Measurements from ENCODE around the gene TLK2.

Gene TLK2

GRCh38 chr17:62630365-62631085, 151.9 kb downstream of the TLK2 start:
- DNase-seq = no peak

- DNase-seq = no peak
Measured at GRCh38 chr17:62631086-62631935, 152.7 kb downstream of the TLK2 start.

GRCh38 chr17:62631936-62632924, 153.6 kb downstream of the TLK2 start:
- no peak for DNase-seq

GRCh38 chr17:62637809-62638208, 159.2 kb downstream of the TLK2 start:
- DNase-seq = no peak

- no peak for DNase-seq
Measured at GRCh38 chr17:62641153-62641552, 162.5 kb downstream of the TLK2 start.

DNA sequence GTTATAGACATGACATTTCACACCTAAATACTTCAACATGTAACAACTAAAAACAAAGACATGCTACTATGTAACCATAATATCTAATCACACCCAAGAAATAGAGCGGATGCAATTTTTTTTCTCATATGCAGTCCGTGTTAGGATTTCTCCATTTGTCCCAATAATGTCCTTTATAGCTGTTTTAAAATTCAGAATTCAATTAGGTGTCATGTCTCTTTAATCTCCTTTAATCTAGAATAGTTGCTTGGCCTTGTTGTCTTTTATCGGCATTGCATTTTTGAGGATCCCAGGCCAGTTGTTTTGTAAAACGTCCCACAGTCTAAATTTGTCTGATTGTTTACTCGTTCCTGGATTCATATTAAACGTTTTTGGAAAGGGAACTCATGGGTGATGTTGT, 163.3 kb downstream of the TLK2 start:
- DNase-seq = no peak

DNA sequence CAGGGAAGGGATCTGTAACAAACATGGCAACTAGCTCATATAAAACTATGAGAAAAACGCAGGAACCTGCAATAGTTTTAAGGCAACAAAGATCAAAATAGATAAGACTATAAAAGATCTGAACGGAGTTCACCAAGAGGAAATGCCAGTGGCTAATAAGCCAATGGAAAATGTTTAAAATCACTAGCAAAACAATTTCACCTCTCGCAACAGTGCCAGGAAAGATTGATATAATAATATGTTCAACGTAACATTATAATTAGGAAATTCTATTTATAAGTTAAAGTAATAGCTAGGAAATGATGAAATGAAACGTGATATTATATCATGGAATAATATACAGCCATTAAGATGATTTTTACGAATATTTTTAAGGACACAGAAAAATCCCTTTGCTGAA, 164.9 kb downstream of the TLK2 start:
- DNase-seq = no peak

GRCh38 chr17:62644487-62645173, 166.0 kb downstream of the TLK2 start:
- peak; percentile 5 for DNase-seq

DNA sequence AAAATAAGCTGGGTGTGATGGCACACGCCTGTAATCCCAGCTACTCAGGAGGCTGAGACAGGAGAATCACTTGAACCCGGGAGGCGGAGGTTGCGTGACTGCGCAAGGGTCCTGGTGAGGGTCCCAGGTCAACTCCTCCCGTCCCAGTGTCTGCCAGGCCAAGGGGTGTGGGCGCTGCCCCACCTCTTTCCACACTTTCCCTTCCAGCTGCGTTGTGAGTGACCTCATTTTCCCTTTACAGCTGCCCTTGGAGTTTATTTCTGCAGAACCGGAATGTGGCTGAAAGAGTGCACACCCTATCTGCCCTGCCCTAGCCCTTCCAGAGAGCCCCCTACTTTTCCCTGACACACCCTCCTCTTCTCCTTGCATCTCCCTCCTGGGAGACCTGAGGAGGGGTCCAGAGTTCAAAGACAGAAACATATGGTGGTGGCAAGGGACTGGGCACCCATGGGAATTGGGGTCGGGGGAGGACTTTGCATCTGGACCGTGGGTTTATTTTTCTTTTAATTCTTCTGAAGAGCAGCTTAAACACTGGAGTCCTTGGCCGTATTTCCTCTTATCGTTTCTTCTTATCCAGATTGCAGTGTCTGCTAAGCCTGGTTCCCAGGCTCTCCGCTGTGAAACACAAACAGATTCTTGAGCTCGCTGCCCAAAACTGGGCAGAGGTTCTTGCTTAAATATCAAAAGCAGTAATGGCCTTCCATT, 169.8 kb downstream of the TLK2 start:
- DNase-seq = no peak

DNA sequence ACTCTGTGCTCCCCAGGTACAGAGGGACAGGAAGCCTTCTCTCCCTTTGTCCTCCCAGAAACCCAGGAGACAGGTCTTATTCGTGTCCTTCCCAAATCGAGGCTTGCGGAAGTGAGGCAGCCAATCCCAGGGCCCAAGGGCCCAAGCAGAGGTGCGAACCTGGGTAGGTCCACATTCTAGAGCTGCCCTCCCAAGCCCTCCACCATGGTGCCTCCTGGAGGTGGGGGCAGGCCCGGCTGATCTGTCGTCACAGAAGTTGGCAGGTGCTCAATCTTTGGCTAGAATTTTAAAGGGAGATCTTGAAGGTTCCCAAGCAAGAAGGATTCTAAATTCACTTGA, 170.3 kb downstream of the TLK2 start:
- no peak for DNase-seq

- DNase-seq = no peak
Measured at GRCh38 chr17:62649570-62649969, 170.9 kb downstream of the TLK2 start.

DNA sequence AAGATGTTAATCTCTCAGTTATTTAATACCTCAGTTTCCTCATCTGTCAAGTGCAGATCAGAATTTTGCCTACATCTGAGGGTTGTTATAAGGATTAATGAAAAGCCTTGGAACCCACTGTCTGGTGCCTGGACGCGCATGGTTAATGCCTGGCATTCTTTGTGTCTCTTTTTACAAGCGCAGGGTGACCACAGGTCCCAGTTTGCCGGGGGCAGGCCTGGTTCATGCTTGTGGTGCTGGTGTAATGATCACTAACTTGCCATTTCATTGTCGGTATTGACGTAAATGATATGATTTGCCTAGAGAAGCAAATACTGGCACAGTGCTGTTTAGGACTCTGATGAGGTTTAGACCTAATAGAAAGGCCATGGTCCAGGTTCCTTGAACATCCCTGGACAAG, 172.0 kb downstream of the TLK2 start:
- DNase-seq = no peak

- peak; percentile 87 for DNase-seq
Measured at GRCh38 chr17:62652251-62653001, 173.8 kb downstream of the TLK2 start.

- DNase-seq = peak; percentile 81
Measured at GRCh38 chr17:62653002-62653825, 174.6 kb downstream of the TLK2 start.

DNA sequence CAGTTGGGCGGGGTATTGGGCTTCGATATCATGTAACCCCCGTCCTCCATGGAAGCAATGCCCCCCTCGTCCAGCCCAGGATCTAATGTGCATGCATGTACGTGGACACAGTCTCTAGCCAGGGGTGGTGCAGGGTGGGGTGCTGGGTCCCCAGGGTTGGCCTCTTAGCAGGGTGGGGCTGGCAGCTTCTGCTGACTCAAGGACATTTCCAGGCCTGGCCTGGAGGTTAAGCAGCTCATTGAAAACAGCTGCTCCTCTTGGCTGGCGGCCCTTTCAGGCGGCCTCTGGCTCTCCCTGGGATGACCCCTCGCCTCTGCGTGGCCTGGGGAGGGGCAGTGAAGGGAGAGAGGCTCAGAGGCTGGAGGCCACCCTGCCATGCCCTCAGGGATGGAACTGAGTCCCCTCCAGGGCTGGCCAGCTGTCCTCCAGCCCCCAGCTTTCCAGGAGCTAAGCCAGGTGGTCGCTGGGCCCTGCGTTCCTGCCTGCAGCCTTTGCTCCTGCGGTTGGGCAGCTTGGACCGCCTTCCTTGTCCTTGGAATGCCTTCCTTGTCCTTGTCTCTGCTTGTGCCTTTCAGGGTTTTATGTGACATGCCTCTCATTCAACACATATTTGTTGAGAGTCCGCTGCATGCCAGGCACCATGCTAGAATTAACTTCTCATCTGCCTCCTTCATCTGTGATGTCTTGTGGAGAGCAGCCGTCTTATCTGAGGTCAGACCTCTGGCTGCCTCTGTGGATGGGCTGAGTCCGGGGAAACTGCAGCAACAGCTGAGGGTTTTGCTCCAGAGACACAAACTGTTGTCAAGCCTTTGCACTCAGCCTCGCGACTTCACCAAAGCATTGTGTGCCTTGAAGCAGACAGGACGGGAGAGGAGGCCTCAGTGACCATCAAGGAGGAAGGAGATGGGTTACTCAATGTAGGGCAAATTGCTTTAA, 175.5 kb downstream of the TLK2 start:
- DNase-seq = no peak

GRCh38 chr17:62655656-62656055, 177.0 kb downstream of the TLK2 start:
- no peak for DNase-seq

- no peak for DNase-seq
Measured at GRCh38 chr17:62656446-62656845, 177.8 kb downstream of the TLK2 start.

DNA sequence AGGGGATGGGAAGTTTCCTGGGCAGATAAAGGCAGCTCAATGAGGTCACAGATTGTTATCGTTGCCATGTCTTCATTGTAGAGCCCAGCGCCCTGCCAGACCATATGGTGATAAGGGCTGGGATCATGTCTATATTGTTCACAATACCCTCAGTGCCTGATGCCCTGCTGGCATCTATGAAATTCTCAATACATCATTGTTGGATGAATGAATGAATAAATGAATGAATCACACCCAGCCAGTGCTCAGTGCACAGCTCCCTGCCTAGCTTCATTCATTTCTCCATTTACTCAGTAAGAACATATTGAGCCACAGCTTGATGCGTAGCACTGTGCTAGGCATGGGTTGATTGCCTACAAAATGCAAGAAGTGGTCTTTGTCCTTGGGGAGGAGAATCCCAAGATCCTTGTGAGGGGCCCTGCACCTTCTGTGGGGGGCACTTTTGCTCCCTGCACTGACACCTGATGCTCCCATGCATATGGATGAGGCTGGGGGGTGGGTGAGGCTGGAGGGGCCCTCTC, 178.6 kb downstream of the TLK2 start:
- no peak for DNase-seq

DNA sequence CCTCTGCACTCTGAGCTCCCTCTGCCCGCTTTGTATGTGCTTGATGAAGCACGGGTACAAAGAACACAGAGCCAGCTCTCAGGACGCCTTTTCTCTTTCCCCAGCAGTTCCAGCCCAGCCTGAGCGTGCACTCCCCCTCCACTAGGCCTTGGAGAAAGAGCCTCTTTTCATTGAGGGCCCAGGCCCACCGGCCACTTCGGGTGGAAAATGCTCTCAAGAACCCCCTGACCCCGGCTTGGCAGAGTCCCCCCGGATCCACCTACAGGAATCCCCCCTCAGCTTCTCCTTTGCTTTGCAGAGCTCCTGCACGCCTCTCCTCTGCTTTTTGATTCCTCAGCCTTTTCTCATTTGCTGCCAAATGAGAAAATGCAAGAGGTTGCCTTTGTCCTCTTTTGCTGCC, 179.1 kb downstream of the TLK2 start:
- no peak for DNase-seq
